GM21576 (cell line): ENCODE measurements around the gene RNMT.
A peak's percentile ranks its signal among the peaks of the same experiment; 100 is the strongest.

Experiments used
- ATAC-seq: cut with Tn5 transposase; IDR thresholded peaks from one replicate; pipeline ENCODE4 v1.9.1; 2021; ENCODE audit warnings: mild to moderate bottlenecking, moderate library complexity; ENCODE audit not compliant: unreplicated experiment

RNMT gene

DNA sequence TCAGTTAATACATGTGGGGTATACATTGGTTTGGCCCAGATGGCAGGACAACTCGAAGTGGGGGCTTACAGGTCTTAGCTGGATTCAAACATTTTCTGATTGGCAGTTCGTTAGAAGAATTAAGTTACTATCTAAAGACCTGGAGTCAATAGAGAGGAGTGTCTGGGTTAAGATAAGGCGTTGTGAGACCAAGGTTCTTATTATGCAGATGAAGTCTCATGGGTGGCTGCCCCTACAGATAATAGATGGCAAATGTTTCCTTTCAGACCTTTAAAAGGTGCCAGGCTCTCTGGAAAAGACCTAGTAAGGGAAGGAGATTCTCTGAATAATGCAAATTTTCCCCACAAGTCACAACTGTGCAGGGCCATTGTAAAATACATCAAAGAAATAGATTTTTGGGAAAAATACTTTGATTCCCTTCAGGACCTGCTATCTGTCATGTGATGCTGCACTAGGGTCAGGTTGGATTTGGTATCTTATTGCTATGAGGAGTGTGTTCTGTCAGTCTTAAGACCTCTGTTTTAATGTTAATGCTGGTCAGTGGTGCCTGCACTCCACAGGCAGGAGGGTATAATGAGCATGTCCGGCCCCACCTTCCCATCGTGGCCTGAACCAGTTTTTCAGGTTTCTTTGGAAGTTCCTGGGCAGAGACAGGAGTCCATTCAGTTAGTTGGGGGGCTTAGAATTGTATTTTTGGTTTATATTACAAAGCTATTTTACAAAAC, 83.2 kb downstream of the RNMT start:
- no peak for ATAC-seq

DNA sequence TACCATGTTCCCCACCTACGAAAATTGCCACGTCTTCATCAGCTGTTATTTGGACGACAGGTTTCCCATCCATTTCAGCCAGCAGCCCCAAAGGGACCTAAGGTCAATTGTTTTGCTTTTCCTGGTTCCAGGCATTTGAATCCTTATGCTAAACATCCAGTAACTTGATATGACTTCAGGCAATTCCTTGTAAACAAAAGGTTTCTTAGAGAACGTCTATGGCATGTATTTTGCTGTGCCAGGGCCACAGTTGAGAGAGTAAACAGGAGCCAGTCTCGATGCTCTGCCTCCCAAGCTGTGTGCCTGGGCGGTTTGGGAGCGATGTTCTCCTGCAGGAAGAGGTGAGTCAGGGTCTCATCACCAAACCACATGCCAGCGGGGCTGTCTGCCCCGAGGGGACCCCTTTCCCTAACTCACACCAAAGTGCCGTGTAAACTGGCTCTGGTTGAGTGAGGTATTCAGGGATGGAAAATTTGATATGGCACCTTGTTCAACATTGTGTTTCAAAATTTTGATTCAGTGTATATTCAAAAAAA, 84.5 kb downstream of the RNMT start:
- ATAC-seq: no peak

DNA sequence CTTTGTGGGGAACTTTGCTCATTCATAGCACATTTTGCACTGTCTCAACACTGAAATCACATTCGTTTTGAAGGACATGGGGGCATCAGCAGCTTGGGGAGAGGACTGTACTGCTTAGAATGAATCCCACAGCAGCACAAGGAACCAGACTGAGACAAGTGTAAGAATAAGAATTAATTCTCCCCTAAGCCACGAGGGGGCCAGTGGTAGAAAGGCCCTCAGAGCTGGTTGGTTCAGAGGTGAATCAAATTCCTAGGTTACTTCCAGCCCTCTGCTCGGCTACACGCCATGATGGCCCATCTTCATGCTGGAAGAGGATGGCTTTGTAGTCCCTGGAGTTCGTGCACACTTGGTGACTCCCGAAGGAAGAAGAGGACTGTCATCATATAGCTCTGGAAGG, 85.5 kb downstream of the RNMT start:
- ATAC-seq: no peak

DNA sequence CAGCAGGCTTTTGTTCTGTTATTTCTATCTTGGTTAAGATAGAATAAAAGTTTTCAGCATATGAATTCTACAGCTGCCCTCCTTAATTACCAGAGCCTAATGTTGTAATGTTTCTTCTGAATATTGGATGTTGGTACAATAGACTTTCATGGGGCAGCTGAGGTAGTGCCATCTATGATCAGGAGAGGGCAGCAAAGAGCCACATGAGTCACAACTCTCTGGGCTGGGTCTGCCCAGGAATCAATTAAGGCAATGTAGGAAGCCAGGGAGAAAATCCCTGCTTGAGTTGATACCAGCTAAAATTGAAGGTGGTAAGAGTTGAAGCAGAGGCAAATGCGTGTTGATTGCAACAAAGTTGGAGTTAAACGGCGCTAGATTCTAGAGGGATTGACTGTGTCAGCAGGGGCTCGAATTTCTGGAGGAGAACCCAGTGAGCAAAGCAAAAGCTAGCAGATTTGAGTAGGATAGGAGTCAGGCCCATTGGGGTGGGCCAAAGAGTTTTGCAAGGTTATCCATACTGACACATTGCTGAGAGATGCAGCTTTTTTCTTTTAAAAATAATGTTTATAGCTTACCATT, 86.9 kb downstream of the RNMT start:
- ATAC-seq: peak; percentile 72
